NCI-H2196 (cell line): ENCODE data around the gene PRKCI.
"Not testable (repeated sequence)": the region's sequence is repeated elsewhere in the genome, so short reads cannot be mapped to it uniquely, and the experiment has no call there.

Experiments used
- DNase-seq: peaks from one replicate; lab custom pipeline; 2025; ENCODE audit not compliant: unreplicated experiment; lab: John Stamatoyannopoulos, UW

Gene PRKCI

GRCh38 chr3:170222647-170223541 is 670 bp downstream of the PRKCI start:
- DNase-seq, result peak; percentile 29

- no peak for DNase-seq
These were observed 2.9 kb downstream of the PRKCI start for GRCh38 chr3:170225166-170225565.

GRCh38 chr3:170226426-170226960 is 4.3 kb downstream of the PRKCI start:
- DNase-seq, result no peak

- no peak for DNase-seq
These were observed 6.0 kb downstream of the PRKCI start for GRCh38 chr3:170228093-170228766.

GRCh38 chr3:170232266-170232665 is 10.0 kb downstream of the PRKCI start:
- no peak for DNase-seq

GRCh38 chr3:170233530-170233929 is 11.3 kb downstream of the PRKCI start:
- DNase-seq, result no peak

GRCh38 chr3:170240142-170240541 is 17.9 kb downstream of the PRKCI start:
- no peak for DNase-seq

GRCh38 chr3:170240671-170241070 is 18.4 kb downstream of the PRKCI start:
- no peak for DNase-seq

GRCh38 chr3:170244576-170244975 is 22.4 kb downstream of the PRKCI start:
- no peak for DNase-seq

- no peak for DNase-seq
These were observed 25.7 kb downstream of the PRKCI start for GRCh38 chr3:170247875-170248274.

GRCh38 chr3:170256597-170256996 is 34.4 kb downstream of the PRKCI start:
- DNase-seq, result no peak

GRCh38 chr3:170257145-170257544 is 34.9 kb downstream of the PRKCI start:
- no peak for DNase-seq

- no peak for DNase-seq
These were observed 35.9 kb downstream of the PRKCI start for GRCh38 chr3:170258105-170258487.

- no peak for DNase-seq
These were observed 37.7 kb downstream of the PRKCI start for GRCh38 chr3:170259907-170260306.

GRCh38 chr3:170267793-170268192 is 45.6 kb downstream of the PRKCI start:
- DNase-seq, result no peak

GRCh38 chr3:170269673-170270254 is 47.5 kb downstream of the PRKCI start:
- DNase-seq, result not testable (repeated sequence)

GRCh38 chr3:170270282-170270881 is 48.2 kb downstream of the PRKCI start:
- no peak for DNase-seq

- no peak for DNase-seq
These were observed 52.4 kb downstream of the PRKCI start for GRCh38 chr3:170274641-170275040.

GRCh38 chr3:170275832-170276231 is 53.6 kb downstream of the PRKCI start:
- DNase-seq, result no peak

GRCh38 chr3:170277311-170277710 is 55.1 kb downstream of the PRKCI start:
- not testable (repeated sequence) for DNase-seq
